H1 (cell line): Measurements from ENCODE around the gene NEURL1. TPM values are rescaled to one million over a fixed set of nuclear protein-coding genes. Genes with fewer than 3 reads are reported as not detected.

ENCODE experiments used
- CTCF ChIA-PET: fragments of 300-600 bp; sonication (Branson Sonifier 250); formaldehyde crosslinking; loops from one replicate; lab custom pipeline; 2021; ENCODE audit not compliant: partially characterized antibody; lab: Charles Lee
- POLR2A ChIA-PET: fragments of 300-600 bp; sonication (Branson Sonifier 250); formaldehyde crosslinking; loops from one replicate; lab custom pipeline; 2021; ENCODE audit warnings: inconsistent platforms; ENCODE audit not compliant: partially characterized antibody; lab: Charles Lee
- DNase-seq, 2 experiments: peaks; one replicate each; pipeline versions ENCODE4 v3.0.0 to v3.0.0-alpha.2; 2010 to 2022; ENCODE audit warnings: low spot score in 2 of 2, low read depth in 1 of 2, mixed read lengths in 1 of 2
- FAIRE-seq: peaks from 2 replicates; lab custom pipeline; 2011; peaks lifted over from hg19 to GRCh38; lab: Jason Lieb, UNC
- H2AFZ ChIP-seq: 2 replicates; pipeline ENCODE4 v1.8.1; 2012; ENCODE audit warnings: low read length, inconsistent platforms
- H2AK5ac ChIP-seq: 2 replicates; pipeline ENCODE4 v1.6.1; 2013; ENCODE audit warnings: low read depth, low read length
- H2BK120ac ChIP-seq: replicated peaks from 2 replicates; pipeline ENCODE3; 2013; ENCODE audit warnings: low read depth, low read length, inconsistent platforms
- H2BK12ac ChIP-seq: 2 replicates; pipeline ENCODE4 v1.6.1; 2013; ENCODE audit warnings: low read depth, low read length
- H2BK15ac ChIP-seq: 2 replicates; pipeline ENCODE4 v1.6.1; 2013; ENCODE audit warnings: low read length
- H2BK20ac ChIP-seq: 2 replicates; pipeline ENCODE4 v1.6.1; 2013; ENCODE audit warnings: low read length
- H2BK5ac ChIP-seq: 2 replicates; pipeline ENCODE4 v1.6.1; 2013; ENCODE audit warnings: low read depth, low read length
- H3K14ac ChIP-seq: 2 replicates; pipeline ENCODE4 v1.6.1; 2013; ENCODE audit warnings: inconsistent platforms; ENCODE audit not compliant: insufficient read length
- H3K18ac ChIP-seq: 2 replicates; pipeline ENCODE4 v1.6.1; 2013; ENCODE audit warnings: low read length; ENCODE audit errors: extremely low read depth
- H3K23ac ChIP-seq: 2 replicates; pipeline ENCODE4 v1.6.1; 2013; ENCODE audit warnings: inconsistent platforms; ENCODE audit not compliant: insufficient read length
- H3K23me2 ChIP-seq: 2 replicates; pipeline ENCODE4 v1.6.1; 2013; ENCODE audit warnings: low read depth, low read length
- H3K27ac ChIP-seq: 2 replicates; pipeline ENCODE4 v1.6.1; 2011; ENCODE audit warnings: low read depth, low read length, inconsistent platforms
- H3K27me3 ChIP-seq, 4 experiments: replicated peaks in 1 of 4; 1 replicate in 1 of 4; 2 replicates in 3 of 4; pipeline versions ENCODE4 v1.6.1 to v1.8.1; 2011 to 2013; ENCODE audit warnings: low read length in 3 of 4, mild to moderate bottlenecking in 3 of 4, inconsistent platforms in 2 of 4, mixed read lengths in 2 of 4, moderate library complexity in 1 of 4; ENCODE audit not compliant: control insufficient read depth in 3 of 4, insufficient read depth in 3 of 4; ENCODE audit errors: extremely low read depth in 1 of 4
- H3K36me3 ChIP-seq, 4 experiments: 2 replicates each; pipeline versions ENCODE4 v1.6.1 to v1.8.1; 2011 to 2013; ENCODE audit warnings: mild to moderate bottlenecking in 4 of 4, low read length in 3 of 4, moderate library complexity in 2 of 4, control low read depth in 1 of 4, inconsistent platforms in 1 of 4; ENCODE audit not compliant: insufficient read depth in 4 of 4, control insufficient read depth in 2 of 4
- H3K4ac ChIP-seq: replicated peaks from 2 replicates; pipeline ENCODE3; 2013; ENCODE audit warnings: low read length, low read depth, mixed read lengths, inconsistent platforms; ENCODE audit not compliant: insufficient read length
- H3K4me1 ChIP-seq, 4 experiments: replicated peaks in 1 of 4; 1 replicate in 1 of 4; 2 replicates in 3 of 4; pipeline versions ENCODE4 v1.6.1 to v1.8.1; 2011 to 2013; ENCODE audit warnings: low read length in 3 of 4, inconsistent platforms in 2 of 4, mixed read lengths in 1 of 4; ENCODE audit not compliant: insufficient read depth in 4 of 4, control insufficient read depth in 3 of 4
- H3K4me2 ChIP-seq, 2 experiments: 2 replicates each; pipeline versions ENCODE4 v1.6.1 to v1.8.1; 2011 to 2013; ENCODE audit warnings: low read depth in 2 of 2, low read length in 2 of 2, control low read depth in 1 of 2, inconsistent platforms in 1 of 2, mild to moderate bottlenecking in 1 of 2; ENCODE audit not compliant: insufficient read depth in 1 of 2
- H3K4me3 ChIP-seq, 4 experiments: fragments of 200-600, 300-600 bp in 1 of 4; sonication (generic), shearing (Covaris generic), sonication (Bioruptor Twin) in 1 of 4; 2 replicates each; pipeline versions ENCODE4 v1.5.1 to v1.8.1; 2011 to 2016; ENCODE audit warnings: low read length in 4 of 4, low read depth in 3 of 4, control low read depth in 2 of 4, inconsistent platforms in 2 of 4, mild to moderate bottlenecking in 2 of 4, mixed read lengths in 1 of 4, moderate library complexity in 1 of 4; ENCODE audit not compliant: insufficient read depth in 2 of 4; ENCODE audit errors: extremely low read depth in 1 of 4
- H3K56ac ChIP-seq: replicated peaks from 2 replicates; pipeline ENCODE3; 2013; ENCODE audit warnings: low read depth, mild to moderate bottlenecking, mixed read lengths, low read length, inconsistent platforms; ENCODE audit not compliant: insufficient read length
- H3K79me1 ChIP-seq: 2 replicates; pipeline ENCODE4 v1.6.1; 2013; ENCODE audit warnings: low read depth, low read length, control low read depth
- H3K79me2 ChIP-seq, 2 experiments: 2 replicates each; pipeline versions ENCODE4 v1.6.1 to v1.8.1; 2012 to 2013; ENCODE audit warnings: low read length in 2 of 2, mild to moderate bottlenecking in 2 of 2, inconsistent platforms in 1 of 2; ENCODE audit not compliant: insufficient read depth in 2 of 2, control insufficient read depth in 1 of 2
- H3K9ac ChIP-seq, 4 experiments: replicated peaks in 1 of 4; 1 replicate in 1 of 4; 2 replicates in 3 of 4; pipeline versions ENCODE4 v1.6.1 to v1.8.1; 2011 to 2013; ENCODE audit warnings: low read depth in 3 of 4, low read length in 3 of 4, control low read depth in 2 of 4, mild to moderate bottlenecking in 2 of 4, moderate library complexity in 2 of 4, inconsistent platforms in 1 of 4; ENCODE audit errors: extremely low read depth in 1 of 4
- H3K9me3 ChIP-seq, 2 experiments: 2 replicates each; pipeline versions ENCODE4 v1.6.1 to v1.8.1; 2012 to 2013; ENCODE audit warnings: mild to moderate bottlenecking in 2 of 2, moderate library complexity in 2 of 2, control low read depth in 1 of 2, inconsistent platforms in 1 of 2, low read depth in 1 of 2, low read length in 1 of 2, mixed read lengths in 1 of 2; ENCODE audit not compliant: insufficient read depth in 2 of 2
- H4K20me1 ChIP-seq, 2 experiments: replicated peaks in 1 of 2; 2 replicates each; pipeline versions ENCODE3 to v1.8.1; 2011 to 2013; ENCODE audit warnings: inconsistent platforms in 2 of 2, low read length in 2 of 2, mild to moderate bottlenecking in 1 of 2; ENCODE audit not compliant: insufficient read depth in 2 of 2, control insufficient read depth in 1 of 2
- H4K5ac ChIP-seq: 2 replicates; pipeline ENCODE4 v1.6.1; 2013; ENCODE audit warnings: low read length, low read depth, mixed read lengths, inconsistent platforms; ENCODE audit not compliant: insufficient read length
- H4K8ac ChIP-seq: 2 replicates; pipeline ENCODE4 v1.8.0; 2013; ENCODE audit warnings: mild to moderate bottlenecking, moderate library complexity, low read length, inconsistent platforms; ENCODE audit not compliant: insufficient read depth; ENCODE audit errors: extremely low read depth
- H4K91ac ChIP-seq: replicated peaks from 2 replicates; pipeline ENCODE3; 2013; ENCODE audit warnings: low read length, mixed read lengths, inconsistent platforms; ENCODE audit not compliant: insufficient read length
- WGBS, 2 experiments: shearing (Covaris generic) in 1 of 2; methylation state at CpG; one replicate each; pipeline versions ENCODE4 v1.1.6 to v1.1.7; 2013 to 2015; ENCODE audit warnings: low lambda C conversion rate in 2 of 2, mixed read lengths in 2 of 2, inconsistent platforms in 1 of 2, low coverage in 1 of 2, missing lambda C conversion rate in 1 of 2; ENCODE audit not compliant: insufficient replicate concordance in 2 of 2, insufficient coverage in 1 of 2, insufficient read length in 1 of 2; ENCODE audit errors: extremely low coverage in 1 of 2, missing lambda C conversion rate in 1 of 2; 5-methylcytosine and 5-hydroxymethylcytosine counted together
- polyA plus RNA-seq, 7 experiments: library from polyadenylated mRNA; depleted of rRNA in 3 of 7; stranded (reverse) in 5 of 7; unstranded in 2 of 7; fragments of >200 nt in 5 of 7; fragments of 200-250 nt in 2 of 7; gene quantifications; 1 replicate in 5 of 7; 2 replicates in 1 of 7; 4 replicates in 1 of 7; pipeline versions ENCODE4 v1.2.1 to v1.2.3, GENCODE V29; 2011 to 2013; ENCODE audit warnings: missing spikeins in 2 of 7, mixed read lengths in 2 of 7
- total RNA-seq: library from RNA; stranded (reverse); fragmentation: NEBNext Ultra II Directional; extraction: Animal tissue kit (Norgen Biotek cat#: 25700); gene quantifications from 2 replicates; pipeline ENCODE4 v1.2.1, GENCODE V29; 2021
- TF ChIP-seq, protein P1 (sequence below): IDR thresholded peaks from 2 replicates; pipeline ENCODE4 v1.6.1; 2011; ENCODE audit warnings: low read depth, mild to moderate bottlenecking, low read length; ENCODE audit not compliant: insufficient read depth
- TF ChIP-seq, protein P2 (sequence below), 3 experiments: IDR thresholded peaks; 1 replicate in 2 of 3; 2 replicates in 1 of 3; pipeline versions ENCODE4 v1.5.1 to v1.6.1; 2011; ENCODE audit warnings: low read length in 3 of 3, mild to moderate bottlenecking in 3 of 3, inconsistent platforms in 2 of 3, low read depth in 1 of 3, moderate library complexity in 1 of 3; ENCODE audit not compliant: insufficient read depth in 1 of 3; ENCODE audit errors: control extremely low read depth in 1 of 3

The NEURL1 gene
- total and polyA plus RNA-seq, 2 of the 8 experiments (the other 6 are each of a cell fraction or from before 2014, with no cell fraction given), result 0.54 to 0.58 TPM

DNA sequence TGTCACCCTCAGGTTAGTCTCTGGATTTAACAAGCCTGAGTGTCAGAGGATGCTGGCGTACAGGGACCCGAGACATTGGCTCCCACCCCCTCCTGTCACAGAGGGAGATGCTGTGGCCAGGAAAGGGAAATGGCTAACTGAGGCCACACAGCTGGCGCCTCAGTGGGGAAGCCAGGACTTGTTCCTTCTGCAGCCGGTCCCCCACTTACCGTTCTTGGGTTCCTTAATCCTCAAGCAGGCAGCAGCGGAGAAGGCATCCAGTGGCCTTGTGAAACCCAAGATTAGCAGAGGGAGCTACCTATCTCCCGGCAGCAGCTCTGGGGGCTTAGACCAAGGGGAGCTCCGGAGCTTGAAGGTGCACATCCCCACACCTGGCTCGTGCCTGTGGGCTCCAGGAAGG lies 65.4 kb downstream of the NEURL1 start:
- CTCF ChIA-PET, result interaction anchor here (1.0 to 1.9 kb wide), 3 partner anchors 66 to 125 kb away, joined by 4 read pairs; no protein-coding TSS in a partner anchor
- H3K4me2 ChIP-seq, result no peak overlapping the region
- 80% methylated on average over 9 of the region's 9 CpGs; no CpG with 5 or more reads in 1 of the 2 experiments for WGBS, 2 experiments

More for the DNA sequence above, 65.4 kb downstream of the NEURL1 start:
- Histone ChIP-seq H3K36me3 (no peaks in the 10 kb centered on the region), H3K79me2 (no peaks in the 10 kb centered on the region), H4K91ac (no peak overlapping the region), H2AK5ac (no peak overlapping the region), H3K4me3 (no peak overlapping the region), H3K23me2 (peaks cover 3% of the 10 kb centered on the region; the same call in 1 of the 2 replicates), H3K56ac (no peak overlapping the region), H3K9me3 (no peaks in the 10 kb centered on the region; a peak in 1 of 4 replicates), H3K18ac (no peak overlapping the region), H3K9ac (no peak overlapping the region), H4K5ac (no peak overlapping the region), H4K8ac (no peak overlapping the region), H3K79me1 (no peaks in the 10 kb centered on the region), H2AFZ (no peak overlapping the region), H3K27ac (no peak overlapping the region), H2BK5ac (no peak overlapping the region), H3K4me1 (peaks cover 0 to 6% (median 0%) of the 10 kb centered on the region in 4 experiments; a peak in 3 of 7 replicates), H3K4ac (no peak overlapping the region), H3K23ac (no peak overlapping the region), H4K20me1 (peaks cover 0 to 2% of the 10 kb centered on the region in 2 experiments), H3K14ac (no peak overlapping the region), H2BK12ac (peak overlapping the region; percentile 27; the same call in 1 of the 2 replicates), H2BK15ac (no peak overlapping the region), H2BK120ac (no peak overlapping the region), H3K27me3 (peaks cover 0 to 11% (median 10%) of the 10 kb centered on the region in 4 experiments; a peak in 5 of 7 replicates), H2BK20ac (no peak overlapping the region)
- DNase-seq (no peak), FAIRE-seq (no peak)
- POLR2A ChIA-PET, result no interaction called here
- TF ChIP-seq, protein P1, sequence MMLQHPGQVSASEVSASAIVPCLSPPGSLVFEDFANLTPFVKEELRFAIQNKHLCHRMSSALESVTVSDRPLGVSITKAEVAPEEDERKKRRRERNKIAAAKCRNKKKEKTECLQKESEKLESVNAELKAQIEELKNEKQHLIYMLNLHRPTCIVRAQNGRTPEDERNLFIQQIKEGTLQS, result no peak
- TF ChIP-seq, protein P2, sequence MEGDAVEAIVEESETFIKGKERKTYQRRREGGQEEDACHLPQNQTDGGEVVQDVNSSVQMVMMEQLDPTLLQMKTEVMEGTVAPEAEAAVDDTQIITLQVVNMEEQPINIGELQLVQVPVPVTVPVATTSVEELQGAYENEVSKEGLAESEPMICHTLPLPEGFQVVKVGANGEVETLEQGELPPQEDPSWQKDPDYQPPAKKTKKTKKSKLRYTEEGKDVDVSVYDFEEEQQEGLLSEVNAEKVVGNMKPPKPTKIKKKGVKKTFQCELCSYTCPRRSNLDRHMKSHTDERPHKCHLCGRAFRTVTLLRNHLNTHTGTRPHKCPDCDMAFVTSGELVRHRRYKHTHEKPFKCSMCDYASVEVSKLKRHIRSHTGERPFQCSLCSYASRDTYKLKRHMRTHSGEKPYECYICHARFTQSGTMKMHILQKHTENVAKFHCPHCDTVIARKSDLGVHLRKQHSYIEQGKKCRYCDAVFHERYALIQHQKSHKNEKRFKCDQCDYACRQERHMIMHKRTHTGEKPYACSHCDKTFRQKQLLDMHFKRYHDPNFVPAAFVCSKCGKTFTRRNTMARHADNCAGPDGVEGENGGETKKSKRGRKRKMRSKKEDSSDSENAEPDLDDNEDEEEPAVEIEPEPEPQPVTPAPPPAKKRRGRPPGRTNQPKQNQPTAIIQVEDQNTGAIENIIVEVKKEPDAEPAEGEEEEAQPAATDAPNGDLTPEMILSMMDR (IDR thresholded peaks at IDR 0.05; ENCODE audit: control extremely low read depth in 1 of 3, insufficient read depth in 1 of 3, low read depth in 1 of 3, low read length in 3 of 3), result no peak
